Esophagus squamous epithelium (tissue), 4 donors: ENCODE data around the gene USF2.

Experiments
- CTCF ChIP-seq, 6 experiments: fragments of 450-650 bp in 4 of 6; fragments of 200-600 bp in 2 of 6; sonication (generic) in 2 of 6; IDR thresholded peaks; one replicate each; pipeline ENCODE4 v1.5.1; 2016 to 2019; ENCODE audit warnings: antibody characterized with exemption in 6 of 6, mild to moderate bottlenecking in 4 of 6, moderate library complexity in 4 of 6
- POLR2A ChIP-seq, 4 donors: fragments of 450-650 bp; IDR thresholded peaks; one replicate each; pipeline ENCODE4 v1.6.1; 2017; ENCODE audit warnings: antibody characterized with exemption in 4 of 4, mild to moderate bottlenecking in 4 of 4, moderate library complexity in 3 of 4

- no peak for TF ChIP-seq CTCF (IDR thresholded peaks at IDR 0.05)
- no peak for TF ChIP-seq POLR2A (IDR thresholded peaks at IDR 0.05)
These were observed 40.9 kb downstream of the USF2 start for GRCh38 chr19:35309481-35310279.
